HG02870 (cell line): ENCODE measurements around the gene ARFGAP3.
"Not testable (repeated sequence)": the region's sequence is repeated elsewhere in the genome, so short reads cannot be mapped to it uniquely, and the experiment has no call there.

Source experiments
- ATAC-seq: cut with Tn5 transposase; IDR thresholded peaks from one replicate; pipeline ENCODE4 v1.9.1; 2021; ENCODE audit warnings: mild to moderate bottlenecking, moderate library complexity; ENCODE audit not compliant: unreplicated experiment

ARFGAP3 gene

DNA sequence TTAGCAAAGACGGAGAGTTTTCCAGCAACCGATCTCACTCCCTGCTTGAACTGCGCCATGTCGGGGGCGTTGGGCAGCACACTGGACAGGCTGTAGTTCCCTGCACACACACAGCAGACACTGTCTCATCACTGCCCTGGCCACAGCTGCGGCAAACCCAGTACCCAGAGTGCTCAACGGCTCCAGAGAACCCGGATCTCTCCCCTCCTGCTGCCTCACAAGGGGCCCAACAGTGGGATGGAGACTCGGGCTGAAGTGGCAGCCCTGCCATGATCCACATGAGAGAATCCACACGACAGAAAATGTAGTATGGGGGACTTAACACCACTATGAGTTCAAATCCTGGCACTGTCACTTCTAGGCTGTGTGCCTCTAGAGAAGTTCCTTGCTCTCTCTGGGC, 58.0 kb downstream of the ARFGAP3 start:
- ATAC-seq: no peak

DNA sequence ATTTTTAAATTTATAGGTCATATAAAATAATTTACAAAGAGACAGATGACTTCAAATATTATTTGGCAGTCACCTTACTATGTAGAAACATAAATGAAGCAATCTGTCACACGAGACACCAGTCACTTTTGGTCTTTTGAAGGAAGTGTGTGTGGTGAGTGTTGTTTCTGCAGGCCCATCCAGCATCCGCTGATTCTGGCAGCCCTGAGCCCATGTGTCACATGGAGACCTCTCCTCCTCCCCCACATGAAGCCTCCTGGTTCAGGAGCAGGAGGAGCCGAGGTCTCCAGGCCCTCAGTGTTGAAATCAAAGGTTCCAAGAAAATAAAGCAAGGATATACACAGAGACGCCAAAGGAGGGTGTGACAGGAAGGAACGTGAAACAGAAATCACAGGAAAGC, 60.1 kb downstream of the ARFGAP3 start:
- no peak for ATAC-seq

GRCh38 chr22:42796081-42796480, 61.0 kb downstream of the ARFGAP3 start:
- ATAC-seq: no peak

DNA sequence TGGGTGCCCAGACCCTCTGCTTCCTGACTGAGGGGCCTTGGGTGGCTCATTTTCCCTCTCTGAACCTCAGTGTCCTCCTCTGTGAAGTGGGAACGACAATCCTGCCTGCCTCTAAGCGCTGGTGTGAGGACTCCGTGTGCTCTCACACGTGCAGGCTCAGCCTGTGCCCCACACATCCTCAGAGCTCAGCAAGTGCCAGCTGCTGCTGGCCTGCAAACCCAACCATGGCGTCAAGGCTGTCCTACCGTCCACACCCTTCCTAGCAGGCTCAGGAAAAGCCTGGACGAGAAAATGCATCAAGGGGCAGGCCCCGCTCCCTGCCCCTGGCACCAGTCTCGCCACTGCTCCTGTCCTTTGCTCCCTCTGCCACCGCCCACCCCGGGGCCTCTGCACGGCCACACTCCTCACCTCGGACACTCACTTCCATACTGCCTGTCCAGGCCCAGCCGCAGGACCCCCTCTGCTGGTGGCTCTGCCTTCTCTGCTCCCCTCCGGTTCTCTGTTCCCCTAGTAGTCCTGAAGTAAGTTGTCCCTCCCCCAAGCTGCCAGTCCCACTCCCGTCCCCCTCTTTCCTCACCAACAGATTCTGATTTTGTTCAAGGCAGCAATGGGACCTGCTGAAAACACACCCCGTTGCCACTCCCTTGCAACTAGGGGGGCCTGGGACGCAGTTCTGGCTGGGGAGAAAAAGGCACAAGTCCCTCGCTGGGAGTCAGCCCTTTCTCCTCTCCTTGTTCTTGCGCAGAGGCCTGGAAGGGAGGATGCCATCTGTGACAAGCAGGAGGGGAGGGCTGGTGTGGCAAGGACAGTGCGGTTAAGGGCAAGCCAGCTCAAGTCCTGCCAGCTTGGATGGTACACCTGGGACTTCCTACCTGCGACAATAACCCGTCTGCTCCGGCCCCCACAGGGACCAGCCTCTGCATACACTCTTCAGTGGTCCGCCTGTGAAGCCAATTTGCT, 62.2 kb downstream of the ARFGAP3 start:
- no peak for ATAC-seq

- ATAC-seq: no peak
Measured at GRCh38 chr22:42793848-42794405, 63.1 kb downstream of the ARFGAP3 start.

GRCh38 chr22:42792909-42793847, 63.9 kb downstream of the ARFGAP3 start:
- ATAC-seq: no peak

- ATAC-seq: no peak
Measured at GRCh38 chr22:42792453-42792908, 64.6 kb downstream of the ARFGAP3 start.

DNA sequence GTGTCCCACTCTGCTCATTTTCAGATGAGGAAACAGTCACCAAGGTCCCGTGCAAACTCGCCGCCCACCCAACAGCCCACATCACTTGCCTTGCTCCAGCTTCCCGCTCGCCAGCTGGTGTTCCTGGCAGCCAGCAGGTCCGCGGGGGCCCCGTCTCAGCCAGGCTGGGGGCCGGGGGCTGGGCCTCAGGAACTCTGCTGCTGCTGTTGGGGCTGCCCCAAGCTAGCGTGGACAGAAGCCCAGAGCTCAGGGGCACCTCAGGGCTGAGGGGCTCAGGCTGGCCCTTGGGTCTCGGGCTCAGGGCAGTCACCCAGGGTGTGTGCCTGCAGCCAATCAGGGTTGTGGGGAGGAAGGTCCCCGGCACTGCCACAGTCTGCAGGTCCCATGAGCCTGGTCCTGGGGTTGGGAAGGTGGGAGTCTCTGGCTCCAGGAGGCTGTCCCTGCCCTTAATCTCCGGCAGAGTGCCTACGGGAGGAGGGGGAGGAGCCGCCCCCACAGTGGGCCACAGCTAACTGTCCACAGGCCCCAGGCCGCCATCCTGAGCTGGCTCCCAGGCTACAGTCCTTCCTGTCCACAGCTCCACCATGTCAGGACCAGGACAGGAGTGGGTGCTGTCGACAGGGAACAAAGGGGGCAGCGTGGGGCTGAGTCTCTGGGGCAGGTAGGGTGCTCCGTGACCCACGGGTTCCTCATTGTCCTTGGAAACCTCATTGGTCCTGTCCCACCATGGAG, 65.2 kb downstream of the ARFGAP3 start:
- no peak for ATAC-seq

- no peak for ATAC-seq
Measured at GRCh38 chr22:42788466-42788865, 68.6 kb downstream of the ARFGAP3 start.

DNA sequence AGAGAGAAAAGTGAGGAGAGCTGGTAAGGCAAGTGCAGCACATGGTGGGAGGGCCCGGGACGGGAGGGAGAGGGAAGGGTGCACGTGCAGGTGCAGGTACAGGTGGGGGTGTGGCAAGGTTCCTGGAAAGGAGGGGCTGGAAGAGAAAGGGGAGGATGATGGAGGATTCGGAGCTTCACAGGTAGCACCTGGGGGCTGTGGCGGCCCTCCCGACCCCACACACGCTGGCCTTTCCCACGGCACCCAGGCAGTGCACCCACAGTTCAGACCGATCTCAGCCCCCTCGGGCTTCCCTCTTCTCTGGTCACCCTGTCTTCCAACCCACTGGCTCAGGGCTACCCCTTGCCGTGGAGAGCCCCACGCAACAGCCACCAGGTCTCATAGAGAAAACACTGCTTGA, 69.1 kb downstream of the ARFGAP3 start:
- ATAC-seq: no peak

DNA sequence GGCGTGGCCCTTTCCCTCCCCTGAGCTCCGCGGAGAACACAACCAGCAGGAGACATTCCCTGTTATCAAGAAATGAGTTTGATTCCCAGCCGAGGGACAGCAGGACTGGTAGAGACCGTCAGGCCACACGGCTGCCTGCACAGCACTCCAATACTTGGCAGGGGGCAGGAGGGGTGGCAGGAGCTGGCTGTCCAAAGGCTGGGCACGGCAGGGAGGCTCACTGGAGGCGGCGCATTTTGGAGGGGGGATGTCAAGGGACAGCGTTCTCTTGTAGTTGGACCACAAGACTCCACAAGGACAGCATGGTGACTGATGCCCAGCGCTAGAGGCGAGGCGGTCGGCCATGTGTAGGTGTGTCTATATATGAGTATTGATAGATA, 69.7 kb downstream of the ARFGAP3 start:
- ATAC-seq: no peak

DNA sequence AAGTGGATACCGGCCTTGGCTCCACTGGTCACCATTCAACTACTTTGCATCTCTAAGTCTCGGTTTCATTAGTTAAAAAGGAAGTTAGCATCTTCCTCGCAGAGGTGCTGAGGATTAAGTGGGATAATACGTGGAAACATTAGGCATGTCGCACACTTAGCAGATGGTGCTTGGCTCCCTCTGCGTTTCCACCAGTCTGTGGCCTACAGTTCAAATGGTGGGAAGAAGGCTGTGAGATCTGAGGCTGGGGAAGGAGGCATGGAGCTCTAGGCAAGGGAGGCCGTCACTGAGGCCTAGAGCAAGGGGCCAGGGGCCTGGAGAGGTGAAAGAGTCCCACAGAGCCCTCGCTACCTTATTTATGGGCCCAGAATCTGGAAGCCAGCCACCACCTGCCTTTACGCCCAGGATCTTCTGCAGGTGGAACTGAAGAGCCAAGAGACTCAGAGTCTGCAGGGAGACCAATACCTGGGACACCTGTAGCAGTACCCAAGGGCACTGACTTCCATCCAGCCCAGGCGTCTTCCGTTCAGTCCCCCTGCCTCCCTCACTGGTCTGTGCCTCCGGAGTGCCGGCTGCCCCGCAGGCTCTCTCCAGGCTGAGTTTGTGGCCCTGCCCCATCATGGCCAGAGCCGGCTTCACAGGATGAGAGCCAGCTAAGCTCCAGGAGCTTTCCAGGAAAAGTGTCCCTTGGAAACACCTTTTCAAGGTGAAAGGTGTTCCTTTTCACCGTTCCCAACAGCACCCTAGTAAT, 70.3 kb downstream of the ARFGAP3 start:
- no peak for ATAC-seq

- ATAC-seq: no peak
Measured at GRCh38 chr22:42785706-42786499, 71.2 kb downstream of the ARFGAP3 start.

DNA sequence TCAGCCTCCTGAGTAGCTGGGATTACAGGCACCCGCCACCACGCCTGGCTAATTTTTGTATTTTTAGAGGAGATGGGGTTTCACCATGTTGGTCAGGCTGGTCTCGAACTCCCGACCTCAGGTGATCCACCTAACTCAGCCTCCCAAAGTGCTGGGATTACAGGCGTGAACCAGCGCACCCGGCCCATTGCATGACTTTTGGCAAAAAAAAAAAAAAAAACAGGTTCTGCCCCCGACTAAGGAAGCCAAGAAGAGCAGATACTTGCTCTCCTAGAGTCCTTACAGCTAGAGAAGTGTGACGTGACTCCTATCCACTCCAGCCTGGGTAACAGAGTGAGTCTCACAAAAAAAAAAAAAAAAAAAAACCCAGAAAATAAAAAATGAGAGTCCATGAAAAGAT, 74.8 kb downstream of the ARFGAP3 start:
- ATAC-seq: not testable (repeated sequence)

- no peak for ATAC-seq
Measured at GRCh38 chr22:42780070-42780540, 77.0 kb downstream of the ARFGAP3 start.

DNA sequence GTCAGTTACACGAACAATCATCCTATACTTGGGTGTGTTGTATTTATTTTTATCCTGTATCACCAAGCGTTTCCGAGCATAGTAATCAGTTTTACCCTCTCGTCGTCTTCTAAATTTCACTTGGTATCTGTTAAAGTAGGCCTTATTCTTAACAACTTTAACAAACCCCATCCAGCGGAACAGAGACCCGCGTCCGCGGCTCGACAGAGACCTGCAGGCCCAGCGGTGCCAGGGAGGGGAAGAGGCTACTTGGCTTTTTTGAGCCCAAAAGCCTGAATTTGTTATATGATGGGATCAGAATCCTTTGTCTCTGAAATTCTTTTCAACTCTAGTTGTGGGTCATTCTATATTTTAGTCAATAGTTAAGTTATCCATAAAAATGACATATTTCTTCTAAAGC, 79.9 kb downstream of the ARFGAP3 start:
- ATAC-seq: no peak

- no peak for ATAC-seq
Measured at GRCh38 chr22:42773167-42773566, 83.9 kb downstream of the ARFGAP3 start.

DNA sequence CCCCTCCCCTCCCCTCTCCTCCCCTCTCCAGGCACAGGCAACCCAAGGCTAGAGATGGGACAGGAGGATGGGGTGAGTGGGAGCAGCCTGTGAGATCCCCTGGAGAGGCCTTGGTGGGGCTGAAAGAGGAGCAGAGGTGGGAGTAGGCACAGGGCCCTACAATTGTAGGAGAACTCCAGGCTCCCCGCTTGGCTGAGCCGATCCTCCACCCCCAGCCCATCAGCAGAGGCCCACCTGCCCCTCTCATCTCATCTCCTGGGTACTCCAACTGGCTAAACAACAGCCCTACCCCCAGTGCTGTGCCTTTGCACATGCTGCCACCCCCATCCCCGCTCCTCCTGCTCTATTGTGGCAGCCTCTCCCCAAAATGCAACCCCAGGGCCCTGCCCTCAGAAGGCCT, 84.4 kb downstream of the ARFGAP3 start:
- no peak for ATAC-seq
